NCI-H1436 (cell line): ENCODE data around the gene FBXW10B.
"Not testable (repeated sequence)": the region's sequence is repeated elsewhere in the genome, so short reads cannot be mapped to it uniquely, and the experiment has no call there.

Source experiments
- DNase-seq: peaks from one replicate; lab custom pipeline; 2025; lab: John Stamatoyannopoulos, UW

The FBXW10B gene

GRCh38 chr17:15642014-15642413 is 22.5 kb upstream of the FBXW10B start:
- DNase-seq = not testable (repeated sequence)

DNA sequence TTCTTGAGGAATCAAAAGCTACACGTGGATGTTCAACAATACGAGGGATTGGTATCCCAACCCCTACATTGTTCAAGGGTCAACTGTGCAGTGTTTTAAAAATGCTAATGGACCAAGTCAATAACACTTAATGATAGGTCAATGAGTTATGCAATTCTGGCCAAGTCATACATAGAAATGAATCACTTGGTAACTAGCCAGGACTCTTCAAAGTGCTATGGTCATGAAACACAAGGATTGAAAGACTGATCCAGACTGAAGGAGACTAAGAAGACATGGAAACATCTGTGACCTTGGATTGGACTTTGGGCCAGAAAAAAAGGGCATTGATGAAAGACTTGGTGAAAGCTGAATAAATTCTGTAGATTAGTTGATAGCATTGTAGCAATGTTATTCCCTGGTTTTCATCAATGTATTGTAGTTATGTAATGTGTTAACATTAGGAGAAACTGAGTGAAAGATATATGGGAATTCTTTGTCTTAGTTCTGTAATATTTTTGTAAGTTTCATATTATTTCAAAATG is 11.5 kb upstream of the FBXW10B start:
- DNase-seq = not testable (repeated sequence)

DNA sequence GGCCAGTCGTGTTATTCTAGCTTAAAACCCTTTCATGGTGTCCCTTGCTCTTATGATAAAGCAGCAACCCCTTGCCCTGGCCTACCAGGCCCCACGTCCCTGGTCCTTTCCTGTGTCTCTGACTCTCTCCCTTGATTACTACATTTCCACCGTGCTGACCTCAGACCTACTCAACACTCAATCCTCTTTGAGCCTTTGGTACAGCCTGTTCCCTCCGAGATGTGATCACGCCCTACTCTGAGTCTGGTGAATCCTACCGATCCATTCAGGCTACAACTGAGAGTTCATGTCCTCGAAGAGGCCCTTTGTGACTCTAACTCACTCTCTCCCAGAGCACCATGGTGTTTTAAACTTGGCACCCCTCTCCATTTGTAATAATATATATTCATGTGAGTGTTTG is 10.5 kb upstream of the FBXW10B start:
- not testable (repeated sequence) for DNase-seq

- not testable (repeated sequence) for DNase-seq
These were observed 4.2 kb upstream of the FBXW10B start for GRCh38 chr17:15623661-15624209.

- not testable (repeated sequence) for DNase-seq
These were observed 3.8 kb upstream of the FBXW10B start for GRCh38 chr17:15623255-15623654.

- not testable (repeated sequence) for DNase-seq
These were observed 2.6 kb upstream of the FBXW10B start for GRCh38 chr17:15622124-15622523.

DNA sequence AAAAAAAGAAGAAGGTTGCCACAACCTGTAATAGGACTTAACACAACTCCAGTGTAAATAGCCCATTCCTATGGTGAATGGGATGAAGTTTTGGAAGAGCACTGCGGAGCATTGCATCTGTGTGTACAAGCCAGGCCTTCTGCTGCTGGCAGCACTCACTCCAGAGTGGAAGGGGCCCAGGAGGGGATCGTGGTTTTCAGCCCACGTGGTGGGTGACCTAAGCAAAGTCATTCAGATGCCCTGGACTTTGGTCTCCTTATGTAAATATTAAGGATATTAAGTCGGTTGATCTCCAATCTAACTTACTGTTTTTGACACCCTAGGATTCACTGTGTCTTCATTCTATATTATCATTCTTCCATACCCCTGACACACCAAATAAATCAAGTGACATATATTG is 2.7 kb downstream of the FBXW10B start:
- DNase-seq = not testable (repeated sequence)

DNA sequence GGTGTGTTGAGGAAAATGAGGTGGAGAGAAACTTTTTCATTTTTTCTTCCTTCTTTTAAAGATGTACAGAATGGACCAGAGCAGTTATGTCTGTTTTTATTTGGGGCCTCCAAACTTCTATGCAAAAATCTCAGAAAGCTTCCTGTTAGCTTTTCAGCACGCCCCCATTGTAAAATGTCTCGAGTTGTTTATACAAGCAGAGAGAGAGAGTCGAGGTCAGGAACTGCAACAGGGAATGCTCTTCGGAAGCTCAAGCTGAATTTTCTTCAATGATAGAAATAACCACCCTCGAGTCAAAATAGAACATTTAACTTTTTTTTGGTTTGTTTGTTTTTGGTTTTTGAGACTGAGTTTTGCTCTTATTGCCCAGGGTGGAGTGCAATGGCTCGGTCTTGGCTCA is 3.7 kb downstream of the FBXW10B start:
- not testable (repeated sequence) for DNase-seq

- not testable (repeated sequence) for DNase-seq
These were observed 6.4 kb downstream of the FBXW10B start for GRCh38 chr17:15613111-15613510.

DNA sequence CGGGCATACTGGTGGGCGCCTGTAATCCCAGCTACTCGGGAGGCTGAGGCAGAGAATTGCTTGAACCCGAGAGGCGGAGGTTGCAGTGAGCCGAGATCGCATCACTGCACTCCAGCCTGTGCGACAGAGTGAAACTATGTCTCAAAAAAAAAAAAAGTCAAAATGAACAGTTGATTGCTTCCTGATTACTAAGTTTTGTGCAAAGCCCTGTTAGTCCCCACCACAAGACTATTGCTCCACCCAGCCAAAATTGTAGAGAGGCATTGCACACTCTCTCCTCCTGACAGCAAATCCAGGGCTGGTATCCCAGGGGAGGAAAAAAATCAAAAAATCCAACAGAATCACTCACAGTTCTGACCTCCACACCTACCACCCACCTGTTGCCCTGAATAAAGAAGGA is 26.5 kb downstream of the FBXW10B start:
- not testable (repeated sequence) for DNase-seq

GRCh38 chr17:15591986-15592385 is 27.5 kb downstream of the FBXW10B start:
- not testable (repeated sequence) for DNase-seq

- DNase-seq = not testable (repeated sequence)
These were observed 28.7 kb downstream of the FBXW10B start for GRCh38 chr17:15590844-15591243.

- DNase-seq = not testable (repeated sequence)
These were observed 29.7 kb downstream of the FBXW10B start for GRCh38 chr17:15589544-15590536.

DNA sequence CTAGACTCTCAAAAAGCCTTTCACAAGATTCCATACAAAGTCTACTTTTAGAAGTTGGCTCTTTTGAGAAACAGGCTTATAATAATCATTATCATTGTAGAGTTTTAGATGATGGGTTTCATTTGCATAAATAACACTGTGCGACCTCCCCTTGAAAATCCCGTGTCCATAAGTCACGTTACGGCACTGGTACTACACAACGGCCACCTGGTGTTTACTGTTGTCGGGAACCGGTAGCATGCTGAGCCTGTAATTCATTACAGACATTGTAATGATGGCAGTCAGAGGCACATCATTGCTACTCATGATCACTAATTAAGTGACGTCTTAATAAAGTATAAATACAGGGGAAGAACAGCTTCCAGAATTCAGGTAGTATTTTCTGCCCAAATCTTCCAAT is 31.5 kb downstream of the FBXW10B start:
- DNase-seq = not testable (repeated sequence)

DNA sequence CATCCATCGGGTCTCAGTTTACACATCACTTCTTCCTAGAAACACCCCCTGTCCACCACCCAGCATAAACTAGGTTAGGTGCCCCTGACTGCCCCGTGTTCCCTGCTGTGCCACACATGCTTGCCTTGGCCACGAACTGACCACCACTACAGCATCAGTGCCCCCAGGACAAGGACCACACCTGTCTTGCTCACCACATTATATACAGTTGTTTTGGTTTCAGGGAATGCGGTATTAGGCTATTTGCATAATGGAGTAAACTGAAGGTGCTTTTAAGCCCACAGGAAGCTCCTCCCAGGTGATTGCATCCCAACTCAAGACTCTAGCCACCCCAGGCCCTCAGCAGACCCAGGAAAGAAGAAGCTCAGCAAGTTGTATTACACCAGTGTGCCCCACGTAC is 36.2 kb downstream of the FBXW10B start:
- DNase-seq = not testable (repeated sequence)

DNA sequence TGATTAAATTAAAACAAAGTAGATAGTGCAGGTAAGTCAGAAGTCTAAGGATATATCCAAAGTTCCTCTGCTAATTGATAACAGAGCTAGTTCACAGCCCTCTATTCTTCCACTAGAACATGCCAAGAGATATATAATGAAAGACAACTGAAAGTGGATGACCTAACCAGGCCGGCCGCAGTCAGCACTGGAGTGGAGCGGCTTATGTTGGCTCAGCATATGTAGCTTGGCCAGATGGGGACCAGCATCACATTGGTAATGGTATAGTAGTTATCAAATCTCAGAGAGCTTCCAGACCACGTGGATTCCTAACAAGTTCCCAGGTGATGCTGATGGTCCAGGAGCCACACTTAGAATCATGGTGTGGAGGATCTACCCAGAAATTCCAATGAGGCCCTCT is 38.0 kb downstream of the FBXW10B start:
- not testable (repeated sequence) for DNase-seq

- DNase-seq = not testable (repeated sequence)
These were observed 42.7 kb downstream of the FBXW10B start for GRCh38 chr17:15576848-15577247.

GRCh38 chr17:15574660-15575059 is 44.8 kb downstream of the FBXW10B start:
- DNase-seq = not testable (repeated sequence)

GRCh38 chr17:15573870-15574269 is 45.6 kb downstream of the FBXW10B start:
- DNase-seq = not testable (repeated sequence)
